Skeletal muscle tissue (tissue), 4 donors: ENCODE results near the gene TBCD. TPM values are rescaled to one million over a fixed set of nuclear protein-coding genes. Genes with fewer than 3 reads are reported as not detected.
"Not testable (repeated sequence)": the region's sequence is repeated elsewhere in the genome, so short reads cannot be mapped to it uniquely, and the experiment has no call there.

Experiments used
- H3K27ac ChIP-seq: one replicate; pipeline ENCODE4 v1.7.0; 2013; ENCODE audit warnings: mild to moderate bottlenecking, low read depth, low read length, inconsistent platforms
- H3K27me3 ChIP-seq, 3 donors: one replicate each; pipeline ENCODE4 v1.7.0; 2013; ENCODE audit warnings: low read length in 3 of 3; ENCODE audit not compliant: control insufficient read depth in 3 of 3, insufficient read depth in 3 of 3
- H3K36me3 ChIP-seq, 3 donors: one replicate each; pipeline ENCODE4 v1.7.0; 2013; ENCODE audit warnings: low read length in 3 of 3; ENCODE audit not compliant: control insufficient read depth in 3 of 3, insufficient read depth in 3 of 3
- H3K4me1 ChIP-seq, 3 donors: one replicate each; pipeline ENCODE4 v1.7.0; 2013; ENCODE audit warnings: low read length in 3 of 3, mild to moderate bottlenecking in 3 of 3; ENCODE audit not compliant: control insufficient read depth in 3 of 3, insufficient read depth in 3 of 3
- H3K4me3 ChIP-seq, 3 donors: one replicate each; pipeline ENCODE4 v1.7.0; 2013; ENCODE audit warnings: low read length in 3 of 3
- H3K9ac ChIP-seq, 3 donors: one replicate each; pipeline ENCODE4 v1.7.0; 2013; ENCODE audit warnings: low read length in 3 of 3, mild to moderate bottlenecking in 3 of 3, moderate library complexity in 2 of 3, low read depth in 1 of 3
- H3K9me3 ChIP-seq, 3 donors: one replicate each; pipeline ENCODE4 v1.7.0; 2013; ENCODE audit warnings: low read length in 3 of 3; ENCODE audit not compliant: control insufficient read depth in 3 of 3
- total RNA-seq: library from RNA; depleted of rRNA; stranded (reverse); fragments of >200 nt; gene quantifications from one replicate; pipeline ENCODE4 v1.2.3, GENCODE V29; 2014
- donor health status: Osteomylitis.

The TBCD gene
- total RNA-seq, 1 donor from 2014 or later: 27.1 TPM

- not testable (repeated sequence) for H3K4me1 ChIP-seq, H3K9me3 ChIP-seq, H3K27me3 ChIP-seq, H3K9ac ChIP-seq, H3K27ac ChIP-seq, H3K4me3 ChIP-seq
- H3K36me3 ChIP-seq: peaks cover 34 to 47% (median 35%) of the 10 kb centered on the region in 3 donors
Measured at GRCh38 chr17:82744736-82745135, 7.1 kb upstream of the TBCD start.

- Histone ChIP-seq H3K27ac (no peak overlapping the region), H3K9me3 (peaks cover 2 to 4% (median 3%) of the 10 kb centered on the region in 3 donors), H3K27me3 (no peaks in the 10 kb centered on the region), H3K36me3 (peaks cover 26 to 39% (median 27%) of the 10 kb centered on the region in 3 donors), H3K4me1 (no peaks in the 10 kb centered on the region), H3K9ac (no peak overlapping the region), H3K4me3 (no peak overlapping the region)
Measured at GRCh38 chr17:82745524-82745923, 6.3 kb upstream of the TBCD start.

GRCh38 chr17:82748756-82749155 is 3.1 kb upstream of the TBCD start:
- peaks cover 0 to 8% (median 4%) of the 10 kb centered on the region in 3 donors for H3K36me3 ChIP-seq
- H3K27ac ChIP-seq: no peak overlapping the region
- H3K9ac ChIP-seq: no peak overlapping the region
- no peaks in the 10 kb centered on the region for H3K27me3 ChIP-seq
- H3K4me3 ChIP-seq: no peak overlapping the region
- H3K9me3 ChIP-seq: no peaks in the 10 kb centered on the region
- peaks cover 9 to 12% (median 9%) of the 10 kb centered on the region in 3 donors for H3K4me1 ChIP-seq

GRCh38 chr17:82750241-82750908 is 1.5 kb upstream of the TBCD start:
- peaks cover 0 to 6% (median 2%) of the 10 kb centered on the region in 3 donors for H3K36me3 ChIP-seq
- H3K4me3 ChIP-seq: no peak overlapping the region
- H3K9ac ChIP-seq: no peak overlapping the region
- peaks cover 9 to 15% (median 9%) of the 10 kb centered on the region in 3 donors for H3K4me1 ChIP-seq
- no peaks in the 10 kb centered on the region for H3K27me3 ChIP-seq
- H3K27ac ChIP-seq: no peak overlapping the region
- no peaks in the 10 kb centered on the region for H3K9me3 ChIP-seq

- Histone ChIP-seq H3K9ac (peak overlapping the region in 1 of 3 donors; percentile 16), H3K9me3 (no peaks in the 10 kb centered on the region), H3K36me3 (peaks cover 0 to 6% (median 2%) of the 10 kb centered on the region in 3 donors), H3K27ac (peak overlapping the region; percentile 60), H3K4me1 (peaks cover 9 to 19% (median 11%) of the 10 kb centered on the region in 3 donors), H3K27me3 (no peaks in the 10 kb centered on the region), H3K4me3 (peak overlapping the region in 2 of 3 donors; percentile 56 to 64)
Measured at GRCh38 chr17:82751171-82751570, 694 bp upstream of the TBCD start.

- Histone ChIP-seq H3K9me3 (no peaks in the 10 kb centered on the region), H3K4me3 (peak overlapping the region; percentile 74 to 92 (median 82)), H3K36me3 (peaks cover 0 to 6% (median 4%) of the 10 kb centered on the region in 3 donors), H3K9ac (peak overlapping the region; percentile 74 to 86 (median 77)), H3K4me1 (peaks cover 9 to 19% (median 11%) of the 10 kb centered on the region in 3 donors), H3K27ac (peak overlapping the region; percentile 75), H3K27me3 (no peaks in the 10 kb centered on the region)
Measured at GRCh38 chr17:82752371-82753200, 721 bp downstream of the TBCD start.

GRCh38 chr17:82753201-82753464 is 1.3 kb downstream of the TBCD start:
- H3K27ac ChIP-seq: no peak overlapping the region
- H3K36me3 ChIP-seq: peaks cover 0 to 6% (median 4%) of the 10 kb centered on the region in 3 donors
- H3K4me3 ChIP-seq: peak overlapping the region; percentile 74 to 92 (median 82)
- no peaks in the 10 kb centered on the region for H3K27me3 ChIP-seq
- H3K9ac ChIP-seq: peak overlapping the region; percentile 74 to 86 (median 77)
- no peaks in the 10 kb centered on the region for H3K9me3 ChIP-seq
- peaks cover 9 to 19% (median 11%) of the 10 kb centered on the region in 3 donors for H3K4me1 ChIP-seq

GRCh38 chr17:82754297-82755208 is 2.7 kb downstream of the TBCD start:
- Histone ChIP-seq H3K9me3 (no peaks in the 10 kb centered on the region), H3K27ac (no peak overlapping the region), H3K9ac (no peak overlapping the region)

GRCh38 chr17:82756166-82756565 is 4.3 kb downstream of the TBCD start:
- H3K36me3 ChIP-seq: peaks cover 0 to 2% (median 2%) of the 10 kb centered on the region in 3 donors
- peak overlapping the region in 1 of 3 donors; percentile 43 for H3K9ac ChIP-seq
- no peak overlapping the region for H3K4me3 ChIP-seq
- no peaks in the 10 kb centered on the region for H3K27me3 ChIP-seq
- no peaks in the 10 kb centered on the region for H3K9me3 ChIP-seq
- H3K4me1 ChIP-seq: peaks cover 9 to 19% (median 11%) of the 10 kb centered on the region in 3 donors
- H3K27ac ChIP-seq: no peak overlapping the region

More at GRCh38 chr17:82754297-82755208, 2.7 kb downstream of the TBCD start:
- H3K27me3 ChIP-seq: no peaks in the 10 kb centered on the region
- H3K4me1 ChIP-seq: peaks cover 9 to 19% (median 11%) of the 10 kb centered on the region in 3 donors
- H3K36me3 ChIP-seq: peaks cover 0 to 2% (median 0%) of the 10 kb centered on the region in 3 donors
- H3K4me3 ChIP-seq: no peak overlapping the region
